Glutamatergic neuron (in vitro differentiated cells): Measurements from ENCODE around the gene EPB41. TPM values are rescaled to one million over a fixed set of nuclear protein-coding genes. Genes with fewer than 3 reads are reported as not detected.

Source experiments
- DNase-seq: peaks from one replicate; pipeline ENCODE4 v3.0.0; 2022
- H3K27ac Mint-ChIP-seq: one replicate; pipeline ENCODE4 v1.8.0; 2020; ENCODE audit warnings: mild to moderate bottlenecking, mixed read lengths, inconsistent platforms; ENCODE audit not compliant: unreplicated experiment
- H3K27me3 Mint-ChIP-seq: one replicate; pipeline ENCODE4 v1.8.0; 2020; ENCODE audit warnings: mild to moderate bottlenecking, moderate library complexity, mixed read lengths, inconsistent platforms; ENCODE audit not compliant: unreplicated experiment
- H3K36me3 Mint-ChIP-seq: one replicate; pipeline ENCODE4 v1.8.0; 2020; ENCODE audit warnings: mild to moderate bottlenecking, mixed read lengths, inconsistent platforms; ENCODE audit not compliant: unreplicated experiment
- H3K4me1 Mint-ChIP-seq: one replicate; pipeline ENCODE4 v1.8.0; 2020; ENCODE audit warnings: mild to moderate bottlenecking, low read depth, mixed read lengths, inconsistent platforms; ENCODE audit not compliant: unreplicated experiment
- H3K4me3 Mint-ChIP-seq: one replicate; pipeline ENCODE4 v1.8.0; 2020; ENCODE audit warnings: mild to moderate bottlenecking, mixed read lengths, inconsistent platforms; ENCODE audit not compliant: unreplicated experiment
- H3K9me3 Mint-ChIP-seq: one replicate; pipeline ENCODE4 v1.8.0; 2020; ENCODE audit warnings: mild to moderate bottlenecking, moderate library complexity, mixed read lengths, inconsistent platforms; ENCODE audit not compliant: unreplicated experiment
- total RNA-seq: library from RNA; stranded (reverse); fragmentation: NEBNext Ultra II Directional; extraction: Animal tissue kit (Norgen Biotek cat#: 25700); gene quantifications from one replicate; pipeline ENCODE4 v1.2.1, GENCODE V29; 2021; ENCODE audit not compliant: unreplicated experiment
- TF ChIP-seq, protein P1 (sequence below): fragments of 200-600 bp; sonication (generic); IDR thresholded peaks from one replicate; pipeline ENCODE4 v1.5.0; 2021; ENCODE audit not compliant: partially characterized antibody, unreplicated experiment

The EPB41 gene
- total RNA-seq, 1 donor from 2014 or later, result 213 TPM

DNA sequence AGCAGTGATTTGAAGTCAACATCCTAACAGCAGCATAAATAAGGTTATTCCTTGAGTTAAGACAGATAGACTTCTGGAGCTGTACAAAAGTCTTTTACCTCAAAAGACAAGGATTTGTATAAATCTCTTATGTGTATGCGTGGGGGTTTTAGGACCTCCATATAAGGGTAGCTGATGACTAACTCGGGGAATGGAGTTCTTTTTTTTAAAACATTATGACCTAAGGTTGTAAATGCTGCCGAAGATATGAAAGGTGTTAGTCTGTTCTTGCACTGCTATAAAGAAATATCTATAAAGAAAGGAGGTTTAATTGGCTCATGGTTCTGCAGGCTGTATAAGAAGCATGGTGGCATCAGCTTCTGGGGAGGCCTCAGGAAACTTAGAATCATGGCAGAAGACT, 90.4 kb downstream of the EPB41 start:
- peaks cover 3% of the 10 kb centered on the region for H3K27me3 Mint-ChIP-seq
- no peak overlapping the region for H3K4me3 Mint-ChIP-seq
- H3K4me1 Mint-ChIP-seq, result no peaks in the 10 kb centered on the region
- TF ChIP-seq, protein P1, sequence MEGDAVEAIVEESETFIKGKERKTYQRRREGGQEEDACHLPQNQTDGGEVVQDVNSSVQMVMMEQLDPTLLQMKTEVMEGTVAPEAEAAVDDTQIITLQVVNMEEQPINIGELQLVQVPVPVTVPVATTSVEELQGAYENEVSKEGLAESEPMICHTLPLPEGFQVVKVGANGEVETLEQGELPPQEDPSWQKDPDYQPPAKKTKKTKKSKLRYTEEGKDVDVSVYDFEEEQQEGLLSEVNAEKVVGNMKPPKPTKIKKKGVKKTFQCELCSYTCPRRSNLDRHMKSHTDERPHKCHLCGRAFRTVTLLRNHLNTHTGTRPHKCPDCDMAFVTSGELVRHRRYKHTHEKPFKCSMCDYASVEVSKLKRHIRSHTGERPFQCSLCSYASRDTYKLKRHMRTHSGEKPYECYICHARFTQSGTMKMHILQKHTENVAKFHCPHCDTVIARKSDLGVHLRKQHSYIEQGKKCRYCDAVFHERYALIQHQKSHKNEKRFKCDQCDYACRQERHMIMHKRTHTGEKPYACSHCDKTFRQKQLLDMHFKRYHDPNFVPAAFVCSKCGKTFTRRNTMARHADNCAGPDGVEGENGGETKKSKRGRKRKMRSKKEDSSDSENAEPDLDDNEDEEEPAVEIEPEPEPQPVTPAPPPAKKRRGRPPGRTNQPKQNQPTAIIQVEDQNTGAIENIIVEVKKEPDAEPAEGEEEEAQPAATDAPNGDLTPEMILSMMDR, result no peak
- DNase-seq, result no peak
- H3K9me3 Mint-ChIP-seq, result peaks cover 2% of the 10 kb centered on the region
- H3K36me3 Mint-ChIP-seq, result peaks cover 6% of the 10 kb centered on the region
- H3K27ac Mint-ChIP-seq, result no peak overlapping the region

DNA sequence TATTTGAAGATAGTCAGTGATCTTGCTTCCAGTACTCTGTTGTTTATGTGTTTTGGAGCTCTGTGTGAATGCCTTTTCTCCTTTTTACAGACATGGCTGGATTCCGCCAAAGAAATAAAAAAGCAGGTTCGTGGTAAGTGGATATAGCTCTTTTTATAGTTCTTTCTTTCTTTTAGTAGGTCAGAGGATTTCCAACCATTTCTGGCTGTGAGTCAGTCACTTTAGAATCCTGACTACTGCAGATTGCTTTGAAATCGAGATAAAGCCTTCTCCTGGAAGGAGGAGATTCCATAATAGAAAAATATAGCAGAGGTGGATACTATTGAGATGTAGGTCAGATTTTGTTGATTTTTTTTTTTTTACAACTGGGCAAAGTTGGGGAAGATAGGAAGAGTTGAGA, 97.4 kb downstream of the EPB41 start:
- no peaks in the 10 kb centered on the region for H3K27me3 Mint-ChIP-seq
- DNase-seq, result no peak
- TF ChIP-seq, protein P1, result no peak
- no peaks in the 10 kb centered on the region for H3K4me1 Mint-ChIP-seq
- no peak overlapping the region for H3K4me3 Mint-ChIP-seq
- H3K36me3 Mint-ChIP-seq, result no peaks in the 10 kb centered on the region
- no peak overlapping the region for H3K27ac Mint-ChIP-seq
- H3K9me3 Mint-ChIP-seq, result no peaks in the 10 kb centered on the region

DNA sequence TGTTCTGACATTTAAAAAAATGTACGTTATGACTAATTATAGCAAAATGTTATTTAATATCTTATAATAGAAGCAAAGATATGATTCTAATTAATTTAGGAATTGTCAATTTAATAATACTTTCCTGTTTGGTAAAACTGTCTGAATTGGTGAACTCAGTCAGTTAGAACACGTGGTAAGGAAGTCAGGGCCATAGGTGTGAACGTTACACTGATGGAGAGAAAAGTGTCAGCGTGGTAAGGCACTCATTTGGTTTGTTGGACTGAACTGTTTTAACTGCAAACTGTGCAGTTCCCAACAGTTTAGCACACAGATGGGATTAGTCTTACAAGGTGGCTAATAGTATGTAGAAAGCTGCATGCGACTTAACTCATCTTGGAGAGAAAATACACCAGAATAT, 102.9 kb downstream of the EPB41 start:
- Mint-ChIP-seq H3K4me1 (no peaks in the 10 kb centered on the region), H3K9me3 (no peaks in the 10 kb centered on the region), H3K4me3 (no peak overlapping the region), H3K27ac (no peak overlapping the region), H3K27me3 (no peaks in the 10 kb centered on the region), H3K36me3 (no peaks in the 10 kb centered on the region)
- no peak for DNase-seq
- TF ChIP-seq, protein P1, result no peak

DNA sequence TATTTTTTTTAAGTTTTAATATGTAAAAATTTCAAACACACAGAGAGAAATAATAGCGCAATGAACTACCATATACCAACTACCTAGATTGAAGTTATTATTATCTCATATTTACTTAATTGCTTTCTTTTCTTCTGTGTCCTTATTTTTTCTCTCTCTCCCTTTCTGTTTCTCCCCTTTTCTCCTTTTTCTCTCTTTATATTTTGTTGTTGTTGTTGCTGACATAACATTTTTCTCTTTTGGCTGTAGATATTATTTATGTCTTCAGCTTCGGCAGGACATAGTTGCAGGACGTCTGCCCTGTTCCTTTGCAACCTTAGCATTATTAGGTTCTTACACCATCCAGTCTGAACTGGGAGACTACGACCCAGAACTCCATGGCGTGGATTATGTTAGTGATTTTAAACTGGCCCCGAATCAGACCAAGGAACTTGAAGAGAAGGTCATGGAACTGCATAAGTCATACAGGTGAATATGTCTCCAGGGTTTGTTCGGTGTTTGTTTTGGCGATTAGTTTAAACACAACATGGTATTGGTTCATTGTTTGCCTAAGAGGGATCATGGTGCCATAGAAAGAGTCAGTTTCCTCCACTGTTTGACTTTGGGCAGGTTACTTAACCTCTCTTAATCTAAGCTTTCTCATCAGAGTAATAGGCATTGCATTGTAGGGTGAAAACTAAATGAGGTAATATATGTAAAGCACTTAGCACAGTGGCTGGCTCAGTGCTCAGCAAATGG, 103.8 kb downstream of the EPB41 start:
- TF ChIP-seq, protein P1, result no peak
- H3K36me3 Mint-ChIP-seq, result no peaks in the 10 kb centered on the region
- H3K27ac Mint-ChIP-seq, result no peak overlapping the region
- no peak overlapping the region for H3K4me3 Mint-ChIP-seq
- no peak for DNase-seq
- H3K27me3 Mint-ChIP-seq, result no peaks in the 10 kb centered on the region
- no peaks in the 10 kb centered on the region for H3K9me3 Mint-ChIP-seq
- no peaks in the 10 kb centered on the region for H3K4me1 Mint-ChIP-seq

DNA sequence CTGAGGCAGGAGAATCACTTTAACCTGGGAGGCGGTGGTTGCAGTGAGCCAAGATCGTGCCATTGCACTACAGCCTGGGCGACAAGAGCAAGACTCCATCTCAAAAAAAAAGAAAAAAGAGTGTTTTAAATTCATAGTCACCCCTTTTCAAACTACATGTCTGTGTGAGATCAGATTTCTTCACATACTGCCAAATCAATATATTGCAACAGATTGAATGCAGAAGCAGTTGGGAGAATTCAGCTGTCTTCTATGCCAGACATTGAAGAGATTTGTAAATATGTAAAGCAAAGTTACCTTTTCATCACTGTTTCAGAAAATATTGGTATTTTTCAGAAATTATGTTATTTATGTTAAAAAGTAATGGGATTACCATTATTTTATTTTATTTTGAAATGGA, 108.3 kb downstream of the EPB41 start:
- H3K4me3 Mint-ChIP-seq, result no peak overlapping the region
- DNase-seq, result no peak
- TF ChIP-seq, protein P1, result no peak
- H3K27ac Mint-ChIP-seq, result no peak overlapping the region
- no peaks in the 10 kb centered on the region for H3K9me3 Mint-ChIP-seq
- H3K36me3 Mint-ChIP-seq, result no peaks in the 10 kb centered on the region
- no peaks in the 10 kb centered on the region for H3K27me3 Mint-ChIP-seq
- H3K4me1 Mint-ChIP-seq, result no peaks in the 10 kb centered on the region
